ENCODE data around the gene RBFOX1.

The RBFOX1 gene

DNA sequence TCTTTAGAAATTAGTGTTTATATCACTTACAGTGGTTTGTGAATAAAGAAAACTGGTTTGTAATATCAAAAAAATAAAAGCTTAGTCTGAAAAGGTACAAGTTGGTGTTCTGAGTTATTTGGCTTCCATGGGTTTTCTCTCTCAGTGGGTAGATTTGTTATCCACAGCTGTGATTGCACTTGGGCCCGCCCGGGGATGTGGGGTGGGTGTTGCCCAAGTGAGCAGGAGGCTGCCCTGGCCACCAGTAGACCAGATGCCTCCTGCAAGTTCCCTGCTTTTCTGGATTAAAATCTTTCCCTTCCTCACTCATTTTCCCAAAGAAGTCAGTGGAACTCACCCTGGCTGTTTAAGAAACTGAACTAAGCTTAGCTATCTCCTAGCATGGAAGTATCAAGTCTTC lies 380.6 kb downstream of the RBFOX1 start:
- no peak for DNase-seq

DNA sequence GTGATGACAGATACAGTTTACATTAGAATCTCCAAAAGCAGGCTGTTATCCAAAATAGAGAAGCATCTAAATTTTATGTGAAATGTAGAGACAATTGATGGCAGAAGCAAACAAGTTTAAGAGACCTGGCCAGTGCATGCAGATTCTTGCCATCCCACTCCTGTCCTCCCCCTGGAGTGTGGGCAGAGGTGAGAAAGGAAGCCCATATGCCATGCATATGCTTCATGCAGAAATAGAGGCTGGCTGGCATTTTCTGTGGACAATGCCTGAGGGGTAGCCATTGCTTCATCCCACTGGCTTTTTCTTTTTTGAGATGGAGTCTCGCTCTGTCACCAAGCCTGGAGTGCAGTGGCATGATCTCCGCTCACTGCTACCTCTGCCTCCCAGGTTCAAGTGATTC lies 382.1 kb downstream of the RBFOX1 start:
- DNase-seq = no peak

DNA sequence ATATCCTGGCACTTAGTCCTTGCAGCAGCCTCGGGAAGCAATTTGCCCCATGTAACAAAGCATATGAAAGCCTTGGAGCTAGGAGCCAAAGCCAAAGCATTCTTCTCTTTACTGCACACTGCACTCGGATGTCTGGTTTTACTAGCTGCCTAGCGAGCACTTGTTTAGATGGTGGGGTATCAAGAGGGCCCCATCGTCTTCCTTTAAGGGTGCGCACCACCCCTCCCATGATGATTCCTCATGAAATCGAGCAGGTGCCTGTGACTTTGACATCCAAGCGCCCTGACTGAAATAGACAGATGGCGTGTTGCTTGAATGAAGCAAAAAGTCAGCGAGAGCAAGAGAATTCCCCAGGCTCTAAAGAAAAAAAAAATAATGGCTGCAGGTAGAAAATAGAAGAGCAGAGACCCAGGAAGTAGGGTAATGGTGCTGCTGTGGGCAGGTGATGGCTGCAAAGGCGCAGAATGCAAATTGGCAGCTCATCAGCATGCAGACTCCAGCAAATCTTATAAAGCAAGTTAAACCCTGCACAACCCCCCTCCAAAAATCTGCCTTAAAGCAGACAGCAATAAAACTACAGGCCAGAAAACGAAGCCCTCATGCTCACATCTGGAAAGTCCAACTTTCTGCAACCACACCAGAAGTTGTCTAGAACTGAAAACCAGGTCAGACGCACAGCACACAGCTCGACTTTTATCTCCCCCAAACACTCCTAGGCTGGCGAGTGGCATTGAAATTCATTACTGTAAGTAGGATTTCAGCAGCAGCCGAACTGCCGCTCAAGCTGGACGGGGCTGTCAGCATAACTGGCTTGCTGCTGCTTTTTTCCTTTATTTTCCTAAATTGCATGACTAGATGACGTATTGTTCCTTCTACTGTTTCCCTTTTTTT lies 384.3 kb downstream of the RBFOX1 start:
- DNase-seq = no peak

DNA sequence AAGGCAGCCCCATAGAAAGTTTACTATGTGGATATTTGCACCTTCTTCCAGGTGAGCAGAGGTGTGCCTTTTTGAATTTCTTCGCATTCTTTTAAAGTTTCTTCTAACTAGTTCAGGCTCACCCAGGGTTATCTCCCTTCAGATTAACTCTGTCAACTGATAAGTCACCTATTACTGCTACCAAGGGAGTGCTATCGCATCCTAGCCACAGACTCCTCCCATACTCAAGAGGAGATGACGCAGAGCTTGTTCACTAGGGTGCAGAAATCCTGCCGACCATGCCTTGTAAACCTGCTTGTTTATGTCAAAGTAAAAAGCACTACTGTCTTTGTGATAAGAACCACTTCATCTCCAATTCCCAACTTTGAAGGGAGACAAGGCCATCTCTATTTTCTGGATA lies 390.1 kb downstream of the RBFOX1 start:
- no peak for DNase-seq

DNA sequence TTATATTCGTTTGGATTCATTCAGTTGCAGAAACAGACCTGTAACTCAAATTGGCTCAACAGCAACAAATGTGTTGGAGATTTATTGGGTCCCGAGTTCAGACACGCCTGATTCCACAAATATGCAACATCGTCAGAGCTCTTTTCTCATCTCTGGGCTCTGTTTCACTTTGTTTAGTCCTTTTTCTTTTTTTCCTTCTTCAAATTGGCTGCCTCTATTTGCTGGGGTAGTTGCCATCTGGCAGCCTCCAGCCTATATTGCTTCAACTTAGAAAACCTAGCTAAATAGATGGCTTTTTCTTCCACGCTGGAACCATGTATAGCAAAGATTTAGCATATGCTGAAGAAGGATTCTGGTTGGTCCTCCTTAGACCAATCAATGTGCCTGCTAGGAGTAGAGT lies 398.5 kb downstream of the RBFOX1 start:
- no peak for DNase-seq

DNA sequence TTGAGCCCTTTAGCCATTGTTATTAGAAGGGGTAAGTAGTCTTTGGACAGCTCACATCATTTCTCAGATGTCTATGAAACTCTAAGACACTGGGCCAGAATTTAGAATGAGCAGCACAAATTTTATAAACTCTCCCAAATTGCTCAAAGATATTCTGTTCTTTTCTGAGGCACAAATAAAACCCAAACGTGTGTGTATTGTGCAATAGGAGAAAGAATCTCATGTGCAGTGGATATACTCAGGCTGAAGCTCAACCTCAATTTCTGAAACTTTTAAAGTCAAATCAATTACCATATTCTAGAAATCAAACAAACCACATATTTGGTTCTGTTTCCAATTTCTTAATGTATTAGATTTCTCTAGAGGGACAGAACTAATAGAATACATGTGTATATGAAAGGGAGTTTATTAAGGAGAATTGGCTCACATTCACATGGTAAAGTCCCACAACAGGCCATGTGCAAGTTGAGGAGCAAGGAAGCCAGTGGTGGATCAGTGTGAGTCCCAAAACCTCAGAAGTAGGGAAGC lies 403.6 kb downstream of the RBFOX1 start:
- no peak for DNase-seq

DNA sequence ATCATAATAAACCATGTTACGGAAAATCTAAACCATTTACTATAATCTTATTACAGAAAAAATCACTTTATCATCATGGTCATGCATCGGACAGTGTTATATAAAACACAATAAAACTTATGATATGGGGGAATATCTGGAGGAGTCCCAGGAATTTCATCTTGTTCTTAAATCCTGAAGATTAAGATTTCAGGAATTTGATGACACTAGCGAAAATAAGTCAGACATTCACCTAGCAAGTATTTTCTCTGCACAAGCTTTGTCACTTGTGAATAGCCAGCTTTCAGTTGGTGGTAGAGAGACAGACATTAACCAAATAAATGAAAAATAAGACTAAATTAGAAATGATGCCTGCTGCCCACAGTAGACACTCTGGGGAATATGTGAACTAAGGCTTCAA lies 410.0 kb downstream of the RBFOX1 start:
- no peak for DNase-seq

DNA sequence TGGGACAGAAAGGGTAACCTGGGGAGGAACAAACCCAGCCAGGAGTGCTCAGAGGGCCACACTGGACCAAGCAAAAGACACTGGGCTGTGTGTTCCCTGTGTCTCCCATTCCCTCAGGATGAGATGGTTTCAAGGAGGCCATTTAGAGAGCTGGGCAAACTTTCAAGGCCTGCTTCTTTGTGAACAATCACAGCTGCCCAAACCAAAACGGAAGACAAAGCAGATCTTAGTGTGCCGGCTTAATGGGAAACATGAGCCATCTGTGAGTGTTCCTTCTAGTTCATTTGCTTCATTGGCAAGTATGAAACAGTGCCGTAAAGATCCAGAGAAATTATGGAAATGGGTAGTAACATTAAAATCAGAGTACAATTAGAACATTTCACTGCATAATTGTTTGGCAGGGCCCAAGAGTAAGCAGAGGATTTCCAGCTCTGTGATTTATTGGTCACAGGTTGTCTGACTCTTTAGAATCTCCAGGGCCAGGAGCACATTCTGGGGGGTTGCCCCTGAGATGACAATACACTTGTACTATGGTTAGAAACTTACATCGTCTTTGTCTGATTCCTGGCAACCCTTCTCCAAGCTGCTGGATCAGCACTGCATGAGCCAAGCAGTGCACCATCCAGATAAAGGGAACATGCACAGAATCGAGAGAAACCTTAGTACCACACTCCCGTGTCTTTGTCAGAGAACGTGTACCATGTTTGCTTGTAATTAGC lies 412.1 kb downstream of the RBFOX1 start:
- DNase-seq = no peak

DNA sequence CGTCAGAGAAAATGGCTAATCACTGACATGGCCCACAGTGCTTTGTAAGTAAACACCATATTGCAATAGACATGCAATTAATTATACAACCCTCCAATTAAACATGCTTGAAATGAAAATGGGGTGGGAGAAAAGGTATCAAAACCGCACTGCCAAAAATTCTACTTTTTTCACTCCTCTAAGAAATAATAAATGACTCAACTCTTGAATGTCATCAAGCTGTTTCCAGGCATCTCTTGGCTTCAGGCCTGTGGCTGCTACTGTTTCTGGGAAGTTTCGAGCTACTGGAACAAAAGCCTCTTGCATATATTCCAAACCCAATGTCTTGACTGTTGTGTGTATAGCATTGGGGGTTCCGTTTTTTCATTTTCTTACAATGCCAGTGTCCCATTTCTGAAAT lies 412.6 kb downstream of the RBFOX1 start:
- no peak for DNase-seq

DNA sequence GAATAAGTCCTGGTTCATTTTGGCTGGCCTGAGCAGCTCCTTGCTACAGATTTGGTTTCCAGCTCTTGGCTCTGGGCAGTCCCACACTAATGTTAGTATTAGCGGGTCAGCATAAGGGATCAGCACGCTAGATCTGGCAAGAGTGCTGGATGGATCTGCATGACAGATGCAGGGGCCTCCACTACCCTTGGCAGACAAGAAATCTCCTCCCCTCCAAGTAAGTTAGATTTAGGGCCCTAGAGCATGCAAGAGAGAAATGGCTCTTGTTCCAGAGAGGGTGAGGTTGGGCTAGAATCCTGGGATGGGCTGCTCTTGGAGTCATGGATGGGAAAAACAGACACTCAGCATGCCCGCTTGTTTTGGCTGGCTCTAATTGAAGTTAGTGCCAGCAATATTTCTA lies 414.3 kb downstream of the RBFOX1 start:
- DNase-seq = no peak

DNA sequence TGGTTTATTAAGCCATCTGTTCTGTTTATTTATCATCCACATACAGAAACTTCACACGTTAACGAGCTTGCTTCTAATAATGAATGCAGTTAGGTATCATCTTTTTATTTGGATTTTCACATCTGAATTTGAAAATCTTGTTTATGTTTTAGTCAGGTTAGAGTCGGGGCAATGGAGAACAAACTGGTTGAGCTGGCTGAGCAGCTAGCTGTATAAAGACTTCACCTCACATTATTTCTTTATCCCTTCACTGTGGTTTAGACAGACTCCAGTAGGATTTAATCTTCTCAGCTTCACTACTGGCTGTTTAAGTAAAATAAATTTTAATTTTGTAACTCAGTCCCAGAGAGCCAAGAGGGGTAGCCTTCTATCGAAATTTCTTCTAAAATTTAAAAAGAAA lies 415.9 kb downstream of the RBFOX1 start:
- no peak for DNase-seq

DNA sequence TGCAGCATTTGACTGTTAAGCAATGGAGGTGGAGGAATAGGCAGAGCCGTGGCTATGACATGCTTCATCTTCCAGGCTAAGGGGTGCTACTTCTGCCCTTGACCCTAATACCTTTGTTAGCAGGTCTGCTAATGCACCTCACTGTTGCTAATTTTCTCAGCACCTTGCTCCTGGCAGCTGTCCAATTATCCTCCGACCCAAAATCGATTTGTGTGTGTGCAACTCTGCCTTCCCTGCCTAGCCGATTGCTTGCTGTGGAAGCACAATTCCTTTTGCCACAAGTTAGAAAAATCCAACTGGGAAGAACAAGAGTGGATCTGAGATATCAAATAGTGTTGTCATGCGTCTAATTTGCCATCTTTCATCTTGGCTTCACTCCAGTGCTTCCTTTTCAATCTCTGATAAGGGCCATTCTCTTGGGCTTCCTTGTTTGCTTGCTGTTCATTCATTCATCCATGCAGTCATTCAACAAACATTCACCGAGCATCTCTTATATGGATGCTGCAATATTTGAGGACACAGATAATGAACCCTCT lies 422.8 kb downstream of the RBFOX1 start:
- DNase-seq = no peak

Data from stimulated activated CD8-positive, alpha-beta memory T cell treated with anti-CD3 and anti-CD28 coated beads, Interleukin-4, amount 100 ng/mL, for 48 hours (primary cell).